ENCODE results near the gene DEGS1. TPM values are rescaled to one million over a fixed set of nuclear protein-coding genes. Genes with fewer than 3 reads are reported as not detected.

DEGS1 gene
- total RNA-seq, 6 experiments from 2014 or later, result 17.9 to 43.5 (median 29.0) TPM

DNA sequence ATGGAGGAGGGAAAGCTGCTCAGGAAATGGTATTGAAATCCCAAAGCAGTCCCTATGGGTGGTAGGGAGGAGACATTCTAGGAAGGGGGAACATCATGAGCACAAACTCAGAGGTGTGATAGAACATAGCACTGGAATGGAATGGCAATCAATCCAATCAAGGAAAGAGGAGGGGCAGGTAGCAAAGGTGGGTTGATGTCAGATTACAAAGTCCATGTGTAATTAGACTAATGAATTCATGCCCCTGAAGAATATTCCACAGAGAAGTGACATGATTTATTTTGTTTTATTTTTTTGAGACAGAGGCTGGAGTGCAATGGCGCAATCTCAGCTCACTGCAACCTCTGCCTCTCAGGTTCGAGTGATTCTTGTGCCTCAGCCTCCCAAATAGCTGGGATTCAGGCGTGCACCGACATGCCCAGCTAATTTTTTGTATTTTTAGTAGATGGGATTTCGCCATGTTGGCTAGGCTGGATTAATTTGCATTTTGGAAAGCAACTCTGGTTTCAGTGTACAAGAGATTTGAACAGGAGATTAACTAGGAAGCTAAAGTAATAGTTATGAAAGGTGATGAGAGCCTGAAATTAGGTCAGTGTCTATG lies 36.1 kb downstream of the DEGS1 start:
- Histone ChIP-seq H3K4me1 (no peaks in the 10 kb centered on the region), H3K4me3 (no peak overlapping the region), H3K27ac (no peak overlapping the region), H3K27me3 (no peaks in the 10 kb centered on the region), H3K36me3 (no peaks in the 10 kb centered on the region), H3K9me3 (no peaks in the 10 kb centered on the region)
- intact Hi-C loops (cut with DNase I), result no loop called here
- DNase-seq (no peak), ATAC-seq (no peak)
- WGBS (ENCODE audit: insufficient coverage, low coverage, low lambda C conversion rate, missing lambda C conversion rate), result 86% methylated on average over 5 of the region's 5 CpGs
- TF ChIP-seq POLR2A (IDR thresholded peaks at IDR 0.05) (no peak), CTCF (IDR thresholded peaks at IDR 0.05) (no peak)

DNA sequence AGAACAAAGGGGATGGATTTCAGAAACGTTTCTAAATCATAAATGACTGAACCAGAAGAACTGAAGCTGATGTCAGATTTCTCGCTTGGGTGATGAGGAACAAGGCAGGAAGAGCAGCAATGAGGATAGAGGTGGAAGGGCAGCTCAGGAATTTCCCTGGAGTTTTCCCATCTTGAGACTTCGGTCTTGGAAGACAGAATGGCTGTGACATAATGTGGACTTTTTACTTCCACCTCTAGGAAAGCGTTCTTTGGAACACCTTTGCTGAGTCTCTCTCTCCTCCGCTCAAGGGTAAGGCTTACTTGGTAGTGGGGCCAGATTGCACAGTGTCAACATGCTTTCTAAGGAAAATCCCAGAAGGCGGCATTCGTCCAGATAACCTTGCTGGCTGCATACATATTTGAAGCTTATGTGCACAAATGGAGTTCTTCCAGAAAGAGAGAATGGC lies 36.6 kb downstream of the DEGS1 start:
- no peak for DNase-seq
- TF ChIP-seq CTCF (IDR thresholded peaks at IDR 0.05) (no peak), POLR2A (IDR thresholded peaks at IDR 0.05) (no peak)
- no peaks in the 10 kb centered on the region for H3K4me1 ChIP-seq
- no peak overlapping the region for H3K27ac ChIP-seq
- no peaks in the 10 kb centered on the region for H3K9me3 ChIP-seq
- no peak overlapping the region for H3K4me3 ChIP-seq
- ATAC-seq, result no peak
- 54% methylated on average over 6 of the region's 7 CpGs for WGBS (ENCODE audit: insufficient coverage, low coverage, low lambda C conversion rate, missing lambda C conversion rate)
- H3K27me3 ChIP-seq, result no peaks in the 10 kb centered on the region
- H3K36me3 ChIP-seq, result no peaks in the 10 kb centered on the region
- intact Hi-C loops (cut with DNase I), result no loop called here

DNA sequence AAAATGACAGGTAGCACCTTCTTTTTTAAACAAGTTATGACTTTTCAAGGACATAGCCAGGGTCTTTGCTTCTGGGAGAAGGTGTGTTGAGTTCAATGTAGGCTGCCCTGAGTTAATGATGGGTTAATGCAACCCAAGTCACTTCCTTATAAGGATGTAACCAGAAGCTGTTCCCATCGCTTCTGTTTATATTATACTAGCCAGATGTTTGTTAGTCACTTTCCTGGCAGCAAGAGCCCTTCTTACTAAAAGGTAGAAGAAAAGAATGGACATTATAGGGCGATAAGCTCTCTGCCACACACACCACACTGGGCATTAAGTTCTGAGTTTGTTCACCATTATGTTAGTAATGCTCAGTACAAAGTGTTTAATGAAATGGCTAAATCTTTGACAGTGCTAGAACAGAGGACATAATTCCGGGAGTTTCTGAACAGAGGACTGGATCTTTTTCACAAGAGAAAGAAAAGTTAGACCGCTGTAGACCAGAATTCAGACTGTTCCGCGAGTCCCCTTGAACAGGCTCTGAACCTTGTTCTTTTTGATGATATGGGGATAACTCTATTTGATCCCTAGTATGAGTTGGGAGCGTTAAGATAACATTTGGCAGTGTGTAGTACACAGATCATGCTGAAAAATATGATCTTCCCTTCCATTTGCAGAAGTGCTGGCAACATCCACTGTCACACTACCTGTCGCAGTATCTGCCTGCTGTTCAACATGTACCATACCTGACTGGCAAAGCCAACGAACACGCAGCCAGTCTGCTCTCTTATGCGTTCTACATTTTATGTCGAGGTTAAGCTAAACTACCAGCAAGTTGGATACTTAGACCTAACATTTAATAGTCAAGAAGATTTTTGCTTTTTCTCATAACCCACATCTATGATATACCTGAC lies 41.0 kb downstream of the DEGS1 start:
- DNase-seq (no peak), ATAC-seq (no peak)
- Histone ChIP-seq H3K27ac (no peak overlapping the region), H3K9me3 (no peaks in the 10 kb centered on the region), H3K4me3 (no peak overlapping the region), H3K4me1 (no peaks in the 10 kb centered on the region), H3K27me3 (no peaks in the 10 kb centered on the region), H3K36me3 (peaks cover 0 to 8% (median 0%) of the 10 kb centered on the region in 4 donors)
- WGBS (ENCODE audit: insufficient coverage, low coverage, low lambda C conversion rate, missing lambda C conversion rate), result 68% methylated on average over 12 of the region's 12 CpGs
- intact Hi-C loops (cut with DNase I), result no loop called here
- no peak for TF ChIP-seq CTCF (IDR thresholded peaks at IDR 0.05)
- no peak for TF ChIP-seq POLR2A (IDR thresholded peaks at IDR 0.05)

DNA sequence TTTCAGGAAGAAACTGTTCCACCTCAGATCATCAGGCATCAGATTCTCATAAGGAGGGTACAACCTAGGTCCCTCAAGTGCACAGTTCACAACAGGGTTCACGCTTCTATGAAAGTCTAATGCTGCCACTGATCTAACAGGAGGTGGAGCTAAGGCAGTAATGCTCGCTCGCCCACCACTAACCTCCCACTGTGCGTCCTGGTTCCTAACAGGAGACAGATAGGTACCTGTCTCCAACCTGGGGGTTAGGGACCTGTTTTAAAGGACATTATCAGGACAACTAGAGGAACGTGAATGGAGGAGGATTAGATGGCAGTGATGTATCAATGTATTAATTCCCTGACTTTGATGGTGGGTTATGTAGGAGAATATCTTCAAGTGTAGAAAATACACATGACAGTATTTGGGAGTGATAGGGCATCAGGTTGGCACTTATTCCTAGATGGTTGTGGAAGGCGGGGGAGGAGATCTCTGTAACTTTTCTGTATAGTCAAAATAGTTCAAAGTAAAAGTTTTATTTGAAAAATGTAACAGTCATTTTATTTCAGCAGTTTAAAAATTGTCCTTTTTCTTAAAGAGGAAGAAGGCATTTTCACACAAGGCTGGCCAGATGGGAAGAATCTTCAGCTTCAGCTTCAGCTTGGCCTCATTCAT lies 43.9 kb downstream of the DEGS1 start:
- intact Hi-C loops (cut with DNase I), result no loop called here
- H3K36me3 ChIP-seq, result peaks cover 0 to 22% (median 3%) of the 10 kb centered on the region in 4 donors
- WGBS (ENCODE audit: insufficient coverage, low coverage, low lambda C conversion rate, missing lambda C conversion rate), result 88% methylated on average over 4 of the region's 6 CpGs

More for the DNA sequence above, 43.9 kb downstream of the DEGS1 start:
- no peaks in the 10 kb centered on the region for H3K27me3 ChIP-seq
- DNase-seq (no peak), ATAC-seq (no peak)
- H3K9me3 ChIP-seq, result no peaks in the 10 kb centered on the region
- TF ChIP-seq POLR2A (IDR thresholded peaks at IDR 0.05), result no peak
- no peak for TF ChIP-seq CTCF (IDR thresholded peaks at IDR 0.05)
- H3K27ac ChIP-seq, result no peak overlapping the region
- H3K4me1 ChIP-seq, result no peaks in the 10 kb centered on the region
- no peak overlapping the region for H3K4me3 ChIP-seq
